Sigmoid colon (tissue), 7 donors: Measurements from ENCODE around the gene C1orf21. TPM values are rescaled to one million over a fixed set of nuclear protein-coding genes. Genes with fewer than 3 reads are reported as not detected.

ENCODE experiments used
- DNase-seq: peaks from one replicate; pipeline ENCODE4 v3.0.0-alpha.2; 2019
- H3K27ac ChIP-seq, 4 donors: fragments of 200-600 bp; sonication (generic); one replicate each; pipeline ENCODE4 v1.5.1; 2016 to 2019; ENCODE audit warnings: mild to moderate bottlenecking in 1 of 4
- H3K27me3 ChIP-seq, 3 donors: fragments of 200-600 bp; sonication (generic); one replicate each; pipeline ENCODE4 v1.5.1; 2019; ENCODE audit warnings: mild to moderate bottlenecking in 1 of 3
- H3K36me3 ChIP-seq, 4 donors: fragments of 200-600 bp; sonication (generic); one replicate each; pipeline ENCODE4 v1.5.1; 2016 to 2019
- H3K4me1 ChIP-seq, 4 donors: fragments of 200-600 bp; sonication (generic); one replicate each; pipeline ENCODE4 v1.5.1; 2017 to 2019
- H3K4me3 ChIP-seq, 4 donors: fragments of 200-600 bp; sonication (generic); one replicate each; pipeline ENCODE4 v1.5.1; 2017 to 2019; ENCODE audit warnings: mild to moderate bottlenecking in 2 of 4, moderate library complexity in 1 of 4
- H3K9me3 ChIP-seq, 4 donors: fragments of 200-600 bp in 3 of 4; sonication (generic) in 3 of 4; one replicate each; pipeline versions ENCODE4 v1.5.1 to v1.6.1; 2013 to 2019
- EP300 ChIP-seq, 4 donors: sonication (generic); formaldehyde crosslinking; IDR thresholded peaks; one replicate each; pipeline ENCODE4 v1.6.1; 2017; ENCODE audit warnings: antibody characterized with exemption in 4 of 4
- POLR2A ChIP-seq, 2 donors: fragments of 450-650 bp; IDR thresholded peaks; one replicate each; pipeline ENCODE4 v1.6.1; 2016; ENCODE audit warnings: antibody characterized with exemption in 2 of 2, mild to moderate bottlenecking in 2 of 2, moderate library complexity in 2 of 2
- POLR2AphosphoS5 ChIP-seq, 4 donors: sonication (generic); formaldehyde crosslinking; IDR thresholded peaks; one replicate each; pipeline ENCODE4 v1.6.1; 2017; ENCODE audit warnings: antibody characterized with exemption in 4 of 4
- WGBS, 2 donors: extraction: QIAGEN DNeasy Blood & Tissue Kit; methylation state at CpG; one replicate each; pipeline ENCODE4 v1.1.7; 2013; 5-methylcytosine and 5-hydroxymethylcytosine counted together
- intact Hi-C: fragments of 100-400 bp; cut with DNase I; formaldehyde crosslinking; loops from one replicate; pipeline ENCODE4 v1.15.1; 2023
- polyA plus RNA-seq, 3 donors: library from polyadenylated mRNA; stranded (reverse); fragments of 200-250 nt; gene quantifications; one replicate each; pipeline ENCODE4 v1.2.3, GENCODE V29; 2013
- total RNA-seq, 4 donors: library from RNA; depleted of rRNA; stranded (reverse); fragments of >200 nt; gene quantifications; one replicate each; pipeline ENCODE4 v1.1.0, GENCODE V29; 2016
- TF ChIP-seq, protein P1 (sequence below), 4 experiments: fragments of 450-650 bp in 3 of 4; fragments of 200-600 bp in 1 of 4; IDR thresholded peaks; one replicate each; pipeline ENCODE4 v1.5.1; 2016 to 2019; ENCODE audit warnings: antibody characterized with exemption in 4 of 4, mild to moderate bottlenecking in 3 of 4, moderate library complexity in 2 of 4
- donor health status: healthy with polysubstance abuse.
- donor health status: Bipolar disorder and iron deficiency.
- donor health status: healthy.

The C1orf21 gene
- total and polyA plus RNA-seq, 7 donors, result 39.5 to 109 (median 80.0) TPM

DNA sequence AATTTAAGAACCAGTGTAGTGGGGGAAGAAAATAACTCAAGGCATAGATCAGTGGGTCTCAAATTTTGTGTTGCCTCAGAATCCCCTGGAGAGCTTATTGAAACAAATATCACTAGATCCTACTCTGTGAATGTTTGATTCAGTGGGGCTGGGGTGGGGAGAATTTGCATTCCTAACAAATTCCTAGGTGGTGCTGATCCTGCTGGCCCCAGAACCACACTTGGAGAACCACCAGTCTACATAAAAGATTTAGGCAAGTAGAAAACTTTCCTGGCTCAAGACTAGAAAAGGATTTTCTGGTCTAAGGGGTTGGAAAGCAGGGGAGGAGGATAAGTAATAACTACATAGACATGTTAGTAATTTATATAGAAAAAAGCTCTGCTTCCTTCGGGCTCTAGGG lies 34.1 kb upstream of the C1orf21 start:
- intact Hi-C loops, result no loop called here
- H3K4me1 ChIP-seq, result no peaks in the 10 kb centered on the region
- WGBS, 2 donors, result 90 to 94% methylated on average over 1 of the region's 1 CpG
- peaks cover 0 to 2% (median 0%) of the 10 kb centered on the region in 3 donors for H3K27me3 ChIP-seq
- no peak overlapping the region for H3K4me3 ChIP-seq
- TF ChIP-seq, protein P1, sequence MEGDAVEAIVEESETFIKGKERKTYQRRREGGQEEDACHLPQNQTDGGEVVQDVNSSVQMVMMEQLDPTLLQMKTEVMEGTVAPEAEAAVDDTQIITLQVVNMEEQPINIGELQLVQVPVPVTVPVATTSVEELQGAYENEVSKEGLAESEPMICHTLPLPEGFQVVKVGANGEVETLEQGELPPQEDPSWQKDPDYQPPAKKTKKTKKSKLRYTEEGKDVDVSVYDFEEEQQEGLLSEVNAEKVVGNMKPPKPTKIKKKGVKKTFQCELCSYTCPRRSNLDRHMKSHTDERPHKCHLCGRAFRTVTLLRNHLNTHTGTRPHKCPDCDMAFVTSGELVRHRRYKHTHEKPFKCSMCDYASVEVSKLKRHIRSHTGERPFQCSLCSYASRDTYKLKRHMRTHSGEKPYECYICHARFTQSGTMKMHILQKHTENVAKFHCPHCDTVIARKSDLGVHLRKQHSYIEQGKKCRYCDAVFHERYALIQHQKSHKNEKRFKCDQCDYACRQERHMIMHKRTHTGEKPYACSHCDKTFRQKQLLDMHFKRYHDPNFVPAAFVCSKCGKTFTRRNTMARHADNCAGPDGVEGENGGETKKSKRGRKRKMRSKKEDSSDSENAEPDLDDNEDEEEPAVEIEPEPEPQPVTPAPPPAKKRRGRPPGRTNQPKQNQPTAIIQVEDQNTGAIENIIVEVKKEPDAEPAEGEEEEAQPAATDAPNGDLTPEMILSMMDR (IDR thresholded peaks at IDR 0.05), result no peak
- TF ChIP-seq POLR2A (IDR thresholded peaks at IDR 0.05) (no peak), POLR2AphosphoS5 (IDR thresholded peaks at IDR 0.05) (no peak), EP300 (IDR thresholded peaks at IDR 0.05) (no peak)
- no peaks in the 10 kb centered on the region for H3K9me3 ChIP-seq
- no peaks in the 10 kb centered on the region for H3K36me3 ChIP-seq
- DNase-seq, result no peak
- no peak overlapping the region for H3K27ac ChIP-seq

DNA sequence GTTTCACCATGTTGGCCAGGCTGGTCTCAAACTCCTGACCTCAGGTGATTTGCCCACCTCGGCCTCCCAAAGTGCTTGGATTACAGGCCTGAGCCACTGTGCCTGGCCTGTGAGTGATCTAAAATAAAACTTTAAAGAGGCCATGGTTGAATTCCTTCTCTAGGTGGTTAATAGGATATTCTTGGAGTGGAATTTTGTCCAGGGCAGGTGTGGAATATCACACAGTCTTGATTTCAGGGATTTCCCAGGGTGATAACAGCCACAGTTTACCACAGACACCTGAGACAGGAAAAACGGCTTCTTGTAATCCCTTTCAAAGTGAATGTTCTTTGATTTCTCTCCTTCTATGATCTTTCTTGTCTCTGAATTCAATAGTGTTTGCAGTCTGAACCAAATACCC lies 32.1 kb upstream of the C1orf21 start:
- no peak for DNase-seq
- H3K9me3 ChIP-seq, result no peaks in the 10 kb centered on the region

DNA sequence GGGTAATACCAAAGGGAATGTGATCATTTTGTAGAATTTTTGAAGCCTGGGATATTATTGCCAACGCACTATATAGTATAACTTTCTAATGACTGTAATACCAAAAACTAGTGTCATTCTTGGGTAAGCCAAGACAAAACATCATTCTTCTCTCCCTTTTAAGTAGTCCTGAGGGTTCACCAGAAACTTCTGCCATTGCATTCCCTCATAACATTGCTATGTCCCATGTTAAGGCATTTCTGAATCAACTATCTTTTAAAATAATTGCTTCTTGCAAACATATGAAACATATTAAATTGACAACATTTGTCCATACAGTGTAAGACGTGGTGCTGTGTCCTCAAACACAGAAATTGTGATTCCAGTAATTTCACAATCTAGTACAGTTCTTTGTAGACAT lies 29.9 kb upstream of the C1orf21 start:
- Histone ChIP-seq H3K36me3 (no peaks in the 10 kb centered on the region), H3K27me3 (peaks cover 0 to 2% (median 0%) of the 10 kb centered on the region in 3 donors), H3K4me3 (no peak overlapping the region), H3K4me1 (no peaks in the 10 kb centered on the region), H3K27ac (no peak overlapping the region), H3K9me3 (no peaks in the 10 kb centered on the region)
- TF ChIP-seq EP300 (IDR thresholded peaks at IDR 0.05), result no peak
- TF ChIP-seq, protein P1 (IDR thresholded peaks at IDR 0.05), result no peak
- no peak for TF ChIP-seq POLR2AphosphoS5 (IDR thresholded peaks at IDR 0.05)
- no peak for TF ChIP-seq POLR2A (IDR thresholded peaks at IDR 0.05)
- DNase-seq, result no peak
- intact Hi-C loops, result no loop called here
- 88% methylated on average over 2 of the region's 2 CpGs for WGBS, 2 donors

More for the DNA sequence above, 32.1 kb upstream of the C1orf21 start:
- WGBS, 2 donors, result 81 to 87% methylated on average over 2 of the region's 2 CpGs
- Histone ChIP-seq H3K27me3 (peaks cover 0 to 2% (median 0%) of the 10 kb centered on the region in 3 donors), H3K4me1 (no peaks in the 10 kb centered on the region), H3K36me3 (no peaks in the 10 kb centered on the region), H3K27ac (no peak overlapping the region), H3K4me3 (no peak overlapping the region)
- TF ChIP-seq POLR2A (IDR thresholded peaks at IDR 0.05), result no peak
- TF ChIP-seq, protein P1 (IDR thresholded peaks at IDR 0.05), result no peak
- TF ChIP-seq POLR2AphosphoS5 (IDR thresholded peaks at IDR 0.05), result no peak
- no peak for TF ChIP-seq EP300 (IDR thresholded peaks at IDR 0.05)
- intact Hi-C loops, result no loop called here

DNA sequence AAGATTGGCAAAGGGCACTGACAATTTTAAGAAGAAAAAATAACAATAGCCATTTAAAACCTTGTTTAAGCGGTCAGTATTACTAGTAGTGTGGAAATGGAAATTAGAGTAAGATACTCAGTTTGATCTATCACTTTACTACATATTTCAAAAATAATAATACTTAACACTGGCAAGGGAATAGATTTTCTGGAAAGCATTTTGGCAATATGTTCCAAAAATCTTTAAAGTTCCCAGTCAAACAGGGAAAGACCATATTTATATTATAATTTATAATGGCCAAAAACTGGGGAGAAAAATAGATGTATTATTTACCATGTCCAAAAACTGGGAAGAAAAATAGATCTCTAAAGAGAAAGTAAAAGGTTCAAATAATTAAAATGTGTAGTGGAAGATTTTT lies 28.6 kb upstream of the C1orf21 start:
- no peaks in the 10 kb centered on the region for H3K9me3 ChIP-seq
- intact Hi-C loops, result no loop called here
- no peak for DNase-seq
- H3K27me3 ChIP-seq, result no peaks in the 10 kb centered on the region
- WGBS, 2 donors, result 97 to 98% methylated on average over 1 of the region's 1 CpG
- H3K27ac ChIP-seq, result no peak overlapping the region
- H3K36me3 ChIP-seq, result no peaks in the 10 kb centered on the region
- H3K4me1 ChIP-seq, result peaks cover 0 to 8% (median 4%) of the 10 kb centered on the region in 4 donors
- no peak overlapping the region for H3K4me3 ChIP-seq
- TF ChIP-seq EP300 (IDR thresholded peaks at IDR 0.05) (no peak), POLR2A (IDR thresholded peaks at IDR 0.05) (no peak), POLR2AphosphoS5 (IDR thresholded peaks at IDR 0.05) (no peak)
- TF ChIP-seq, protein P1 (IDR thresholded peaks at IDR 0.05), result no peak

DNA sequence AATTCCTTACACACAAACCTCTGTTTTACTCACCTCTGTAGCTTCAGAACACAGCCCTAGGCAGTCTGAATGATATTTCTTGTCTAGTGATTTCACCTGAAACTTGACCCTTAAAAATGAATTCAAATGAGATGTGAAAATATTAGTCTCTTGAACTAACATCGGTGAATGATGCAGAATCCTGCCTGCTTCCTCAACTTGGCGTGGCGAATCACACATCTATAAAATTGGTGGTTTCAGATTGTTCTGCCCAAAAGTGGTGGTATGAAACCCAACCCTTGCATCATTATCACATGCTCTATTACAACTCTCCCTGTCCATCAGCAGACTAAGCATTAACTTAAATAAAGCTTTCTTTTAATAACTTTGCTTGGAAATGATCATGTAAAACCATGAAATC lies 26.9 kb upstream of the C1orf21 start:
- H3K9me3 ChIP-seq, result no peaks in the 10 kb centered on the region
- WGBS, 2 donors, result 92 to 93% methylated on average over 3 of the region's 3 CpGs
- no peaks in the 10 kb centered on the region for H3K27me3 ChIP-seq
- H3K27ac ChIP-seq, result no peak overlapping the region
- H3K4me3 ChIP-seq, result no peak overlapping the region
- H3K36me3 ChIP-seq, result no peaks in the 10 kb centered on the region
- peaks cover 0 to 11% (median 6%) of the 10 kb centered on the region in 4 donors for H3K4me1 ChIP-seq
- TF ChIP-seq POLR2AphosphoS5 (IDR thresholded peaks at IDR 0.05) (no peak), EP300 (IDR thresholded peaks at IDR 0.05) (no peak), POLR2A (IDR thresholded peaks at IDR 0.05) (no peak)
- TF ChIP-seq, protein P1 (IDR thresholded peaks at IDR 0.05), result no peak
- DNase-seq, result no peak
- intact Hi-C loops, result no loop called here
